Stimulated activated CD8-positive, alpha-beta memory T cell treated with anti-CD3 and anti-CD28 coated beads, Interleukin-4, amount 100 ng/mL, for 48 hours (primary cell): ENCODE measurements around the gene CDIPT.
"Not testable (repeated sequence)": the region's sequence is repeated elsewhere in the genome, so short reads cannot be mapped to it uniquely, and the experiment has no call there.

Source experiments
- DNase-seq: peaks from one replicate; pipeline ENCODE4 v3.0.0-alpha.2; 2020

Gene CDIPT

GRCh38 chr16:29862884-29863668, at the start of gene CDIPT:
Gene CDIPT, minus strand, starts transcription at chr16:29863226. Its CDS starts 369 bp downstream, at chr16:29862857.
- peak; percentile 94 for DNase-seq

GRCh38 chr16:29912087-29912486, 49.1 kb upstream of the CDIPT start:
- no peak for DNase-seq

GRCh38 chr16:29911676-29912010, 48.6 kb upstream of the CDIPT start:
- no peak for DNase-seq

GRCh38 chr16:29910819-29911675, 48.0 kb upstream of the CDIPT start:
- DNase-seq: no peak

GRCh38 chr16:29909851-29910250, 46.8 kb upstream of the CDIPT start:
- not testable (repeated sequence) for DNase-seq

GRCh38 chr16:29909391-29909790, 46.4 kb upstream of the CDIPT start:
- no peak for DNase-seq

- no peak for DNase-seq
These were observed 45.7 kb upstream of the CDIPT start for GRCh38 chr16:29908719-29909220.

- no peak for DNase-seq
These were observed 44.9 kb upstream of the CDIPT start for GRCh38 chr16:29907973-29908372.

- DNase-seq: no peak
These were observed 43.7 kb upstream of the CDIPT start for GRCh38 chr16:29906520-29907244.

- DNase-seq: no peak
These were observed 42.6 kb upstream of the CDIPT start for GRCh38 chr16:29905668-29906067.

GRCh38 chr16:29904947-29905346, 41.9 kb upstream of the CDIPT start:
- no peak for DNase-seq

GRCh38 chr16:29903590-29903989, 40.6 kb upstream of the CDIPT start:
- DNase-seq: no peak

GRCh38 chr16:29901607-29901945, 38.5 kb upstream of the CDIPT start:
- DNase-seq: no peak

- DNase-seq: no peak
These were observed 38.0 kb upstream of the CDIPT start for GRCh38 chr16:29900888-29901606.

GRCh38 chr16:29900102-29900887, 37.3 kb upstream of the CDIPT start, which contains the start of gene ASPHD1:
Gene ASPHD1, plus strand, starts transcription at chr16:29900488. Its CDS starts 484 bp downstream, at chr16:29900972.
- DNase-seq: peak; percentile 71

GRCh38 chr16:29899516-29900101, 36.6 kb upstream of the CDIPT start, which contains the start of gene SEZ6L2:
Gene SEZ6L2, minus strand, starts transcription at chr16:29899550. Its CDS starts 531 bp downstream, at chr16:29899019.
- DNase-seq: peak; percentile 91

GRCh38 chr16:29898804-29899515, 35.9 kb upstream of the CDIPT start:
- no peak for DNase-seq

- no peak for DNase-seq
These were observed 35.2 kb upstream of the CDIPT start for GRCh38 chr16:29898135-29898803.

- no peak for DNase-seq
These were observed 34.3 kb upstream of the CDIPT start for GRCh38 chr16:29897333-29897732.

GRCh38 chr16:29896841-29897240, 33.8 kb upstream of the CDIPT start:
- no peak for DNase-seq
